Measurements from ENCODE around the gene MACROD2.

The MACROD2 gene

DNA sequence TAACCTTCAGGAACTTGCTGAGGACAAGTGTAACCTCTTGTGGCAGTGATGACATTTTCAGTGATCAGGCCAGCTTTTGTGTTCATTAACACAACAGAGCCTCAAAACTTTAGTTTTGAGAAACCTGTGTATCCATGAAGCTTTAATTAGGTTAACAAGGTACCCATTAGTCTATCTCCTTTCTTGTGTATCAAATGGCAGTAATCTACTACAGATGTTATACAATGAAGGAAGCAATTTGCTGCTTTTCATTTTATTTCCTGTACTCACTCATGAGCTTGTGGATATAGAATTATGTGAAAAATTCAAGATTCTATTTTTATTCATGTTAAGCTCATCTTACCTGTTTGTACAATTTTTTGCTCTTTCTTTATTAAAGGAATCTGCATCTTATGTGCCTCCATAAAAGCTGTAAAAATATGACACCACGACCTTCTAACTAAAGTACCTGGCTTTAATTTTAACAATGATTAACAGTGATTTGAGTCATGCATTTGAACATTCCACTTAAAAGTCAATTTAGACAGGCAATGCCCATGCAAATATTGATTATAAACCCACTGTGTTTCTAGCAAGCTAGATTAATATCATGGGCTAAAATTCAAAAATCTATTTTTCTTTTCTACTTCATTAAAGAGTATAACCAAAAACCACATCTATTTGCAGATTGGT is 1680.6 kb downstream of the MACROD2 start:
- Histone ChIP-seq H3K9ac (no peak overlapping the region), H3K36me3 (no peaks in the 10 kb centered on the region), H3K4me2 (no peak overlapping the region), H3K27me3 (no peaks in the 10 kb centered on the region), H4K20me1 (no peaks in the 10 kb centered on the region), H3K4me3 (no peak overlapping the region), H3K4me1 (no peaks in the 10 kb centered on the region), H3K9me3 (no peaks in the 10 kb centered on the region), H3K27ac (no peak overlapping the region)
- TF ChIP-seq Cebpa-rat (IDR thresholded peaks at IDR 0.05) = no peak

DNA sequence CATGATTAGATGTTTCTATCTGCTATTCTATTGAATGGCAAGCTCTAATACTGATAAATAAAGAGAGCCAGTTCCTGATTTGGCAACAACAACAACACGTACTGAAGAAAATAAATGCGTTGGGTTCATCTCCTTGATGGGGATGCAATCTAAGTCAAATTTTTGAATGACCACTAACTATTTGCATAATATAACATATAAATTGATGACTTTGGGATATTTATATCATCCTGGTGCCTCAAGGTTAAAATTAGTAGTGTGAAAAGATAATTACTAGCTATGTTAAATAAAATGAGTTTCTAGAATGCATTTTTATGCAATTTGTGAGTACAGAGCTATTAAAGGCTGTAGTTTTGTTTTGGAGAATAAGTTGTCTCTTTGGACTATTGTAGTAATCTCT is 1681.5 kb downstream of the MACROD2 start:
- TF ChIP-seq Cebpa-rat (IDR thresholded peaks at IDR 0.05) = no peak
- Histone ChIP-seq H3K27me3 (no peaks in the 10 kb centered on the region), H3K27ac (no peak overlapping the region), H3K4me3 (no peak overlapping the region), H3K9ac (no peak overlapping the region), H3K4me1 (no peaks in the 10 kb centered on the region), H3K9me3 (no peaks in the 10 kb centered on the region), H3K36me3 (no peaks in the 10 kb centered on the region), H3K4me2 (no peak overlapping the region), H4K20me1 (no peaks in the 10 kb centered on the region)

DNA sequence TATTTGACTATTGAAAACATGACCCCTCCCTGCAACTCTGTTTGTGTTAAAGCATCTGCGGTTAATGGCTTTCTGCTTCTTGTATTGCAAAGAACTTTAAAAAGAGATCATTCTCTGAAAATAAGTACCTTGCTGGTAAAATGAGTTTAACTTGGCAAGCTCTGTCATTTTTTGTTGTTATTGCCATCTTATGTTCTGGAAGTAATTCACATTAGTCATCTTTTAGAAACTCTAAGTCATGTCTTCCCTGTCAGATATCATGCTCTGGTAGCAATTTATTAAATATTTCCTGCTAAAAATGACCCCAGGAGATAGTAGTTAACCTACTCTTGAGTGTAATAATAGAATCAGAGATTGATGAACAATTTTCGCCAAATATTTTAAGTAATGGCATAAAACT is 1687.4 kb downstream of the MACROD2 start:
- Histone ChIP-seq H3K4me2 (no peak overlapping the region), H3K9me3 (no peaks in the 10 kb centered on the region), H3K9ac (no peak overlapping the region), H3K4me3 (no peak overlapping the region), H3K36me3 (no peaks in the 10 kb centered on the region), H3K4me1 (no peaks in the 10 kb centered on the region), H4K20me1 (no peaks in the 10 kb centered on the region), H3K27me3 (no peaks in the 10 kb centered on the region), H3K27ac (no peak overlapping the region)
- no peak for TF ChIP-seq Cebpa-rat (IDR thresholded peaks at IDR 0.05)

DNA sequence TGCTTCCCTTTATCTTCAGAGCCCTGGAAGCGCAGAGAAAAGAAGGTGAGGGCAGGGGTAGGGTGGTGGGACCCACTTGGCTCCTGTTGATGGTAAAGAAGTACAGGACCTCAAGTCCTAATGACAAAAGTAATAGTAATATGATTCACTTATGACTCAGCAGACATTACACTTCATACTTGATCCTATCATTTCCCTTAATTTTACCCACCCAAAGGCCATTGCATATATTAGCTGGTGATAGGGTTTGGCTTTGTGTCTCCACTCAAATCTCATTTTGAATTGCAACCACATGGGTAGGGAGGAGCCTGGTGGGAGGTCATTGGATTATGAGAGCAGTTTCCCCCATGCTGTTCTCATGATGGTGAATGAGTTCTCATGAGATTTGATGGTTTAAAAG is 1697.3 kb downstream of the MACROD2 start:
- TF ChIP-seq Cebpa-rat (IDR thresholded peaks at IDR 0.05) = no peak
- Histone ChIP-seq H4K20me1 (no peaks in the 10 kb centered on the region), H3K4me3 (no peak overlapping the region), H3K36me3 (no peaks in the 10 kb centered on the region), H3K9ac (no peak overlapping the region), H3K4me2 (no peak overlapping the region), H3K27ac (no peak overlapping the region), H3K27me3 (no peaks in the 10 kb centered on the region), H3K9me3 (no peaks in the 10 kb centered on the region), H3K4me1 (no peaks in the 10 kb centered on the region)

DNA sequence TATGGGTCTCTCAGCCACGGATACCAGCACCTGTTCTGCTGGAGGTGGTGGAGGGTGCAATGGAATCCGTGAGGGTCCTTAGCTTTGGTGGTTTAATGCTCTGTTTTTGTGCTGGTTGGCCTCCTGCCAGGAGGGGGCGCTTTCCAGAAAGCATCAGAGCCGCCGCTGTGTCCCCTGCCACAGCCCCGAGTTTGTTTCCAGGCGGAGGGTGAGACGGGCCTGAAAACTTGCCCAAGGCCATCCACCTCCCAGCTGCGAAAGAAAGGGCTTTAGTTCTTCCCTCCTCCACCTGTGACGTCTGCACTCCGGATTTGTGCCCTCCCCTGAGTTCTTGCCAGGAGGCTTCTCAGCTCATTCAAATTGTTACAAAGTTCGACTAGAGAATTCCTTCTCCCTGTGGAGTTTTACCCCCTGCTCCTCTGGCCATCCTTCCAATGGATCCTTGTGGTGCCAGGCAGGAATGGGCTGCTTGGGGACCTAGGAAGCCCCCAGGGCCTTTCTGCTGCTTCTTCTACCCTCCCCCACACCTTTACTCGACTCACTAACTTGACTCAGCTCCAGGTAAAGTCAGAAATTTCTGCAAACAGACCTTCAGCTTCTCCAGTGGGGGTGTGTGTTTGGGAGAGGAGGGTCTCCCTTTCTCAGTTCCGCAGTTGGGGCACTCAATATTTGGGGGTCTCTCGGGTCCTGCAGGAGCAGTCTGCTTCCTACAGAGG is 1704.3 kb downstream of the MACROD2 start:
- H3K9ac ChIP-seq = no peak overlapping the region
- H4K20me1 ChIP-seq = no peaks in the 10 kb centered on the region
- no peak for TF ChIP-seq Cebpa-rat (IDR thresholded peaks at IDR 0.05)
- H3K36me3 ChIP-seq = no peaks in the 10 kb centered on the region
- no peaks in the 10 kb centered on the region for H3K4me1 ChIP-seq
- H3K9me3 ChIP-seq = no peaks in the 10 kb centered on the region
- no peaks in the 10 kb centered on the region for H3K27me3 ChIP-seq
- H3K27ac ChIP-seq = no peak overlapping the region
- H3K4me2 ChIP-seq = no peak overlapping the region
- H3K4me3 ChIP-seq = no peak overlapping the region

DNA sequence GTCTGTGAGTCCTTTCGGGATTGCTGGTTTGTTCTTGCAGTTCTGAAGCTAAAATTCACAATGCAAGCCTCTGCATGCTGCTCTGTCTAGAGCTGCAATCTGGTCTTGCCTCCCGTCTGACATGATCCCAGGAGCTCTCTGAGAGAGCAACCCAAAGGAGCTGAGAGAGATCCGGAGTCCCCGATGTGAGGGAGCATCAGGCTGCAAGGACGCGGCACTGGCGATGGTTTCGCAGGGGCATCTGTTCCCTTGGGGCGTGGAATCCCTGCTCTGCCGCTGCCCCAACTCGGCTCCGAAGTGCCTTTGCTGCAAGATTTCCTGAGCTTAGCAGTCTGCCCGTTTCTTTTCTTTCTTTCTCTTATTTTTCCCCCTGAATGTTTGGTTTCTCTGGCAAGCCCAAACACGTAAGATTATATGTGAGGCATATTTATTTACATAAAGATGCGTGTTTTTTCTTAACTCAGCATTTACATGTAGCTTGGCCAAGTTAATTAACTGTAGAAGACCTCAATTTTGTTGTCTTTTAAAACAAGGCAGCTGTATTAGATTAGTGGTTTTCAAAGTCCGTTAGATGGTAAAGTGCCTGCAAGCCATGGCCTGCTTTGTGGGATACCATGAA is 1704.9 kb downstream of the MACROD2 start:
- Histone ChIP-seq H3K9me3 (no peaks in the 10 kb centered on the region), H3K4me2 (no peak overlapping the region), H3K36me3 (no peaks in the 10 kb centered on the region), H3K4me1 (no peaks in the 10 kb centered on the region), H3K4me3 (no peak overlapping the region), H3K27ac (no peak overlapping the region), H3K27me3 (no peaks in the 10 kb centered on the region), H3K9ac (no peak overlapping the region), H4K20me1 (no peaks in the 10 kb centered on the region)
- no peak for TF ChIP-seq Cebpa-rat (IDR thresholded peaks at IDR 0.05)

DNA sequence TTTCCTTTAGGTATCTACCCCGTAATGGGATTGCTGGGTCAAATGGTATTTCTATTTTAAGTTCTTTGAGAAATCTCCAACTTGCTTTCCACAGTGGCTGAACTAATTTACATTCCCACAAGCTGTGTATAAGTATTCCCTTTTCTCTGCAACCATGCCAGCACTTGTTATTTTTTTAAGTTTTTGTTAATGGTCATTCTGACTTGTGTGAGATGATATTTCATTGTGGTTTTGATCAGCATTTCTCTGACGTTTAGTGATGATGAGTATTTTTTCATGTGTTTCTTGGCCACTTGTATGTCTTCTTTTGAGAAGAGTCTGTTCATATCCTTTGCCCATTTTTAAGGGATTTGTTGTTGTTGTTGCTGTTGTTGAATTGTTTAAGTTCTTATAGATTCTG is 1706.8 kb downstream of the MACROD2 start:
- Histone ChIP-seq H3K4me1 (no peaks in the 10 kb centered on the region), H3K27me3 (no peaks in the 10 kb centered on the region), H3K9me3 (no peaks in the 10 kb centered on the region), H3K4me2 (no peak overlapping the region), H3K27ac (no peak overlapping the region), H3K9ac (no peak overlapping the region), H3K36me3 (no peaks in the 10 kb centered on the region), H3K4me3 (no peak overlapping the region), H4K20me1 (no peaks in the 10 kb centered on the region)
- no peak for TF ChIP-seq Cebpa-rat (IDR thresholded peaks at IDR 0.05)

DNA sequence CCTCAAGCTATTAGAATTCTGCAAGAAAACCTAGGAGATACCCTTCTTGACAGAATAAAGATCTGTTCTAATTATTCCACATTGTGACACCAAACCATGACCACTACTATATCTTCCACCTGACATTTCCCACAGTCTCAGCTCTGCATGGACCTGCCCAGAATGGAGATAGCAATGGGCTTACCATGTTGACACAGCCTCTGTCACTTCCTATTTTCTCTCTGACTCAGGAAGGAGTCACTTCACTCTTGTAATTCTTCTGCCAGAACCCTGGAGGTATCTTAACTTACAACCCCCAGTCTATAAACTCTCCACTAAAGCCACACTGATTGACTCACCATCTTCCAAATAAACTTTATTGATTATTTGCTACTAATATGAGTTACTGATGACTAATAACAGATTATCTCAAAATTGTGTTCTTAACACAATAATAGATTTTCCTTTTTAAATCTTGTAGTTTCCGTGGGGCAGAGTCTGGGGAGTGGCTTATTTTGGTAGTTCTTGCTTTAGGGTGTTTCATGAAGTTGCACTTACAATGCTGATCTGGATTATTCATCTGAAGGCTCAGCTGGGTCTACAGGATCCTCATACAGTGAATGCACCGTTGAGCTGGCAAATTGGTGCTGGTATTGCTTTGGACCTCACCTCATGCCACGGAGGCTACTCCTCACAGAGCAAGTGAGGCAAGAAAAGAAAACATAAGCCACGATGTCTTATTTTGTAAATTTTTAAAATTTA is 1708.0 kb downstream of the MACROD2 start:
- H4K20me1 ChIP-seq = no peaks in the 10 kb centered on the region
- no peaks in the 10 kb centered on the region for H3K27me3 ChIP-seq
- H3K4me2 ChIP-seq = no peak overlapping the region
- H3K9me3 ChIP-seq = no peaks in the 10 kb centered on the region
- H3K4me1 ChIP-seq = no peaks in the 10 kb centered on the region
- H3K27ac ChIP-seq = no peak overlapping the region
- H3K4me3 ChIP-seq = no peak overlapping the region
- H3K9ac ChIP-seq = no peak overlapping the region
- no peak for TF ChIP-seq Cebpa-rat (IDR thresholded peaks at IDR 0.05)
- no peaks in the 10 kb centered on the region for H3K36me3 ChIP-seq

DNA sequence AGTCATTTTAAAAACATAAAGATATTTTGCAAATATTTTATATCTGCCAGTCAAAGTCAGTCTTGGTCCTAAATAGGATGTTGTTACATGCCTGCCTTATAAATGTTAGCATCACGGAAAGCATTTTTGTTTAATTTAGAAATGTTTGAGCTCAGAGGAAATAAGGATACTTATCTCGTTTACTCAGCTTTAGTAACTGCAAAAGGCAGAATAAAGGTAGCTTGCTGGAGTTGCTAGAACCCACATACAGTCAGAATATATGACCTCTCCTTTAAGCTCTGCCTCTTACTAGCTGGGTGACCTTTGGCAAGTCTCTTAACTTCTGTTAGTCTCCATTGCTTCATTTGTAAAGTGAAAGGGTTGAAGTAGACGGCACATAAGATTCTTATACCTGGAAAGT is 1710.7 kb downstream of the MACROD2 start:
- Histone ChIP-seq H4K20me1 (no peaks in the 10 kb centered on the region), H3K9ac (no peak overlapping the region), H3K27me3 (no peaks in the 10 kb centered on the region), H3K9me3 (no peaks in the 10 kb centered on the region), H3K4me1 (no peaks in the 10 kb centered on the region), H3K4me2 (no peak overlapping the region), H3K27ac (no peak overlapping the region), H3K4me3 (no peak overlapping the region), H3K36me3 (no peaks in the 10 kb centered on the region)
- TF ChIP-seq Cebpa-rat (IDR thresholded peaks at IDR 0.05) = no peak

DNA sequence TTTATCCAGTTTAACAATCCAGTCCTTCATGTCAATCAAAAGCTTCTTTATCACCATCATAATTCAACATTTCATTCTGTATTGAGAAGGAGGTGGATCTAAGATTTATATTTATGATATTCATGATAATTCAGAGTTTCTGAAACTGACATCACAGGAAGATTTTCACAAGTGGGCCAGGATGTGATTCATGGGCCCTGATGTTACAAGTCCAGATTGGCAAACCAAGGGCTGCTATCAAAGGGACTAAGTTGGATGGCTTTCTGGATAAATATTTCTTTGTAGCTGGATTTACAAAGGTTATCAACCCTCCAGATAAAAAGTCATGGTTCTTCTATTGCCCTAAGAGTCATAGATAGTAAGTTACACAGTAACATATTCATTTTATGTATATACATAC is 1711.4 kb downstream of the MACROD2 start:
- Histone ChIP-seq H3K4me3 (no peak overlapping the region), H4K20me1 (no peaks in the 10 kb centered on the region), H3K27me3 (no peaks in the 10 kb centered on the region), H3K27ac (no peak overlapping the region), H3K9ac (no peak overlapping the region), H3K36me3 (no peaks in the 10 kb centered on the region), H3K9me3 (no peaks in the 10 kb centered on the region), H3K4me1 (no peaks in the 10 kb centered on the region), H3K4me2 (no peak overlapping the region)
- TF ChIP-seq Cebpa-rat (IDR thresholded peaks at IDR 0.05) = no peak

Measured in BLaER1 (cell line).